ENCODE data around the gene KIF17.

KIF17 gene

DNA sequence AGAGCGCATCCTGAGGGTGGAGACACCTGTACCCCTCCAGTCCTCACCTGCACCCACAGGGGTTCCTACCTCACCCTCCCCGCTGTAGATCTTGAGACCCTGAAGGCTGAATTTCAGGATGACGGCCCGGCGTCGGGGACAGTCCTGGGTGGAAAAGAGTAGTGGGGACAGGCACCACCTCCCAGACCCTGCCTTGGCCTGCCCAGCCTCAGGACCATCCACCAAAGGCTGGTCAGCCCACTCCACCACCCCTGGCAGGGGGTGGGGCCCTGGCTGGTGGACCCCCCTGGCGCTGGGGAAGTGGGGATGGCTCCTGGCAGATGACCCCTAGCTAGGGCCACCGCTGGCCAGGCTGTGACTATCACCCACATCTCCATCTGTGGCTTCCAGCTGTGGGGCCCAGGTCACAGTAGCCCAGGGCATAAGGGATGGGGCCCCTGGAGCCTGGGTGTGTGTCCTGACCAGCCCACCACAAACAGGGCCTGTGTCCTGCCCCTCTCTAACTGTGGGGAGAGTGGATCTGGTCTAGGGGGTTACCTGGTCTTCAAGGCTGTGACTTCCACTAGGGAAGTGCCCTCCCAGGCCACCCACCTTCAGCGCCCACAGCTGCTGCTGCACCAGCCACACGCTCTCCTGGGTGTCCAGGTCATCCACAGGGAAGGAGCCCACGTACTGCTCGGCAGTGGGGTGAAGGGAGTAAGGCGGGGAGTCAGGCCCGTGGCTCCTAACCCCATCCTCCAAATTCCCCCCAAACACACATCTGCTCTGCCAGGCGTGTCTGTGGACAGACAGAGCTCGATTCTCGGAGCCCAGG, 9.3 kb upstream of the KIF17 start:
- H3K4me1 ChIP-seq (ENCODE audit: control insufficient read depth, insufficient read depth, low read length), result peaks cover 32% of the 10 kb centered on the region
- no peak overlapping the region for H3K27ac ChIP-seq (ENCODE audit: low read depth, low read length)
- no peaks in the 10 kb centered on the region for H3K36me3 ChIP-seq (ENCODE audit: control insufficient read depth, insufficient read depth, low read length)
- no peak overlapping the region for H3K9ac ChIP-seq (ENCODE audit: low read length)
- no peaks in the 10 kb centered on the region for H3K9me3 ChIP-seq (ENCODE audit: control insufficient read depth, insufficient read depth, low read depth, low read length)
- H3K27me3 ChIP-seq (ENCODE audit: control insufficient read depth, insufficient read depth, low read length), result peaks cover 30% of the 10 kb centered on the region
- peak overlapping the region; percentile 29; the same call in 1 of the 2 replicates for H3K4me3 ChIP-seq (ENCODE audit: low read depth, low read length)

DNA sequence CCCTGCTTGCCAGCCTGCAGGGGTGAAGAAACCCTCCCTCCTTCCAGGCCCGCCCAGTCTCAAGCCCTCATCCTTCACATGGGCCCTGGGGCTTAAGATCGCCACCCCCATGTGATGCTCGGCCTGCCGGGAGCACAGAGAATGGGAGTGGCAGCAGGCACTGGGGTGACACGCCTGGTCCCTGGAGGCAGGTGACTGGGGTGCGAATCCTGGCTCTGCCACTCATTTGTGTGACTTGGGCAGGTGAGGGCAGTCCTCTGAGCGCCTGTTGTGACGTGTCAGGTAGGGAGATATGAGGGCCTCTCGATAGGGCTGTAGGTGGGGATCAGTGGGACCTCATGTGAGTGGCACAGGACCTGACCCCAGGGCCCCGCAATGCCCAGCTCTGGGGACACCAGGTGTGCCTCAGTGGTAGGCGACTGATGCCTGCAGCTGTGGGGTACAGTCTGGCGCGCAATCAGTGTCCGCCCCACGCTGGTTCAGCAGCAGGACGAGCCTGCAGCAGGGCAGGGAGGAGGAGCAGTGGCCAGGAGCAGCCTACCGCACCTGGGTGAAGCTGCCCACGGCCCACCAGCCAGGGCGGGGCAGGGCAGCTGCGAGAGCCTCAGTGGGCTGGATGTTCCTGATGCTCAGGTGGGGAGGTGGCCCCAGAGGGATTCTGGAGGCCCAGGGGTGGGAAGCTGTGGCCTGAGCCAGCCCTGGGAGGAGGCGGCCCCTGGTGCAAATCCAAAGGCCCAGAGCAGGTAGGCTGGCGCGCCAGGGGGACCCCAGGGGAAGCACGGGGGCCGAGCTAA, 8.5 kb upstream of the KIF17 start:
- H3K36me3 ChIP-seq (ENCODE audit: control insufficient read depth, insufficient read depth, low read length), result no peaks in the 10 kb centered on the region
- peaks cover 25% of the 10 kb centered on the region for H3K27me3 ChIP-seq (ENCODE audit: control insufficient read depth, insufficient read depth, low read length)
- peaks cover 32% of the 10 kb centered on the region for H3K4me1 ChIP-seq (ENCODE audit: control insufficient read depth, insufficient read depth, low read length)
- H3K4me3 ChIP-seq (ENCODE audit: low read depth, low read length), result no peak overlapping the region
- no peak overlapping the region for H3K9ac ChIP-seq (ENCODE audit: low read length)
- no peaks in the 10 kb centered on the region for H3K9me3 ChIP-seq (ENCODE audit: control insufficient read depth, insufficient read depth, low read depth, low read length)
- no peak overlapping the region for H3K27ac ChIP-seq (ENCODE audit: low read depth, low read length)

DNA sequence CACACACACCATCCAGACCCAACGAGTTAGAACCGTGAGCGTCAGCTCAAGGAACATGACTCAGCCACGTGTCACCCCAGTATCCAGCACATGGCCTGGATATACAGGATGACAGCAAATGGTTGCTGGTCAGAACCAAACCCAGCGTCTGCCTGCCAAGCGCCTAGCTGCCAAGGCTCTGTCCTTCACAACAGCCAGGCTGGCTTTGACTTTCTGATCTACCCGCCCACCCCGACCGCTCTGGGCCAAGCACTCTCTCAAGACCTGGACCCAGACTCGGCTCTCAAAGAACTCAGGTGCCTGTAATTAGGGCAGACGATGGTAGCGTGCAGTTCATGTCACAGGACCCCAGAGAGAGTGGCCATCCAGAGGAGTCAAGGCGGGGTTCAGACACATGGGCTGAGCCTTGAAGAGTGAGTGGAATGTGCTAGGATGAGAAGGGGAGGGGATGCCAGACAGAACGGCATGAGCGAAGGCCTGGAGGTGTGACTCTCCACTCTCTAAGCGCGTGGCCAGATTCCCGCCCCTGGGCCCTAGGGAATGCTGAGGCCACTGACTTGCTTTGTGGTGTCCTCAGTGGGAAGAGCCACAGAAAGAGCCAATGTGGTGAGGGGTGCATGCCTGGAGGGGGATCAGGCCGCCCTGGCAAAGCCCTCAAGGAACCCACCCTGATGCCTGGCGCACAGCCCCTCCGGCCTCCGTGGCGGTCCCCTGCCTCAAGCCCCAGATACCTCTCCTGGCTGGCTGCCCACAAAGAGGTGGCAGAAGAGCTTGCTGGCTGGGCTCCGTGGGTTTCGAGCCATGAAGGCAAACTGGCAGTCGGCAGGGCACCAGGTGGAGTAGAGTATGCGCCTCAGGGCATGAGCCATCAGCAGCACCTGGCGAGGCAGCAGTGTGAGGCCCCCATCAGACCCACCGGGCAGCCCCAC, 7.6 kb upstream of the KIF17 start:
- no peaks in the 10 kb centered on the region for H3K9me3 ChIP-seq (ENCODE audit: control insufficient read depth, insufficient read depth, low read depth, low read length)
- peaks cover 30% of the 10 kb centered on the region for H3K4me1 ChIP-seq (ENCODE audit: control insufficient read depth, insufficient read depth, low read length)
- H3K27me3 ChIP-seq (ENCODE audit: control insufficient read depth, insufficient read depth, low read length), result peaks cover 16% of the 10 kb centered on the region
- no peak overlapping the region for H3K27ac ChIP-seq (ENCODE audit: low read depth, low read length)
- no peak overlapping the region for H3K9ac ChIP-seq (ENCODE audit: low read length)
- no peaks in the 10 kb centered on the region for H3K36me3 ChIP-seq (ENCODE audit: control insufficient read depth, insufficient read depth, low read length)
- H3K4me3 ChIP-seq (ENCODE audit: low read depth, low read length), result no peak overlapping the region

DNA sequence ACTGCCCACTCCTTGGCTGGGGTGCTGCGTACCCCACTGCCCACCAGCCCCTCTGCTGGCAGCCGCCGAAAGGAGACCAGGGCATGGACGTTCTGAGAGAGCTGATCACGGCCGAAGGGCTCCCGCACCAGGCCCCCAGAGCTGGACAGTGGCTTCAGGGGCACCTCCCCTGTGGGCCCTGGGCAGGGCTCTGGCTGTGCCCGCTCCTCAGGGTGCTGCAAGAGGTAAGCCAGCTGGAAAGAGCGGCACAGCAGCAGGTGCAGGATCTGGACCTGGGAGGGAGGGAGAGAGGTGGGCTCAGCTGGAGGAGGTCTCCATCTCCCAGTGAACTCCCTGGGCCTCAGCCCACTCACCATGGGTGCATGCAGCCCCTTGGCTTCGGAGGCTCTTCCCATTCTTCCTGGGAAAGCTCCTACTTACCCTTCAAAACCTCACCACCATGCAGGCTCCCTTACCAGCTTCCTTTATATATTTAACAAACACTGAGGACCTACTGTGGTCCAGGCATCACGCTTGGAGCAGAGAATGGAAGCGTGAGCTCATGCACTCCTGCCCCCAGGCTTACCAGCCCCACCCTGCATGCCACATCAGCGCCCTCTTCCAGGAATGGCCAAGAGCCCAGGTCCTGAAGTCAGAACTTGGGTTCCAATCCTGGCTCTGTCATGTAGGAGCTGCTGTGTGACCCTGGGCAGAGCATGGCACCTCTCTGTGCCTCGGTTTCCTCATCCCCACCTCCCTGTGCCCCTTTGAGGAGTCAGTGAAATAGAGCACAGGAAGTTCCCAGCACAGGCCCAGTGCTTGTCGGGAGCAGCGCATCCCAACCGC, 6.8 kb upstream of the KIF17 start:
- Histone ChIP-seq H3K27me3 (ENCODE audit: control insufficient read depth, insufficient read depth, low read length) (peaks cover 13% of the 10 kb centered on the region), H3K9me3 (ENCODE audit: control insufficient read depth, insufficient read depth, low read depth, low read length) (no peaks in the 10 kb centered on the region), H3K9ac (ENCODE audit: low read length) (no peak overlapping the region), H3K27ac (ENCODE audit: low read depth, low read length) (no peak overlapping the region), H3K36me3 (ENCODE audit: control insufficient read depth, insufficient read depth, low read length) (no peaks in the 10 kb centered on the region), H3K4me1 (ENCODE audit: control insufficient read depth, insufficient read depth, low read length) (peaks cover 21% of the 10 kb centered on the region), H3K4me3 (ENCODE audit: low read depth, low read length) (no peak overlapping the region)

DNA sequence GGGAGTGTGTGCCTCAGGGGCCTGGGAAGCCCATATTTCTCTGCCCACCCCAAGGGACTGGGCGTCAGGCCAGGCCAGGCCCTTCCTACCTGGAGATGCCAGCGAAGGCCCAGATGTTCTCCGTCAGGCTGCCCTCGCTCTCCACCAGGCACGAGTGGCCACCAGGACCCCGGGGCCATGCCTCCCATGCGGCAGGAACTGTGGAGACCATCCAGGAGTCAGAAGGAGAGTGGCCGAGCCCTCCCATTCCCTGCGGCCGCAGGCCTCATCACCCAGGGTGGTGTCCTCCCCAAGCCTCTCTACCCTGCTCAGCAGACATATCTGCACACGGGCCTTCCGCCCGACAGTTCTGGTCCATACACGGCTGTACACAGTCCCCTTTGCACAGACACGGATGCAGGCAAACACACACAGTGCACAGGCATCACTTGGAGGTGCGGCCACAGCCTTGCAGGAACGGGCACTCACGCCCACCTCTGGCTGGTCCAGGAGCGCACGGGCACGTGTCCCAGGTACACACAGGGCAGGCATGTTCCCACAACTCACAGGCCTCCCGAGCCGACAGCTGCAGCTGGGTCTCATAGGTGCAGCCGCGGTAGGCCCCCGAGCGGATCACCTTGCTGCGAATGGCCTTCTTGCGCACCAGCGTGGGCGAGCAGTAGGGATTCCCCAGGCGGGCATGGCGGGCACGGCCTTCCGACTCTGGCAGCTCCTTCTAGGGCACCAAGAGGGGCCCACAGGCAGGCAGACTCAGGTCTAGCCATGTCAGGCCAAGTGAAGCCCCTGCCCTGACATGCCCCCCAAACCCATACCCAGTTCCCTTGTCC, 5.9 kb upstream of the KIF17 start:
- H3K27ac ChIP-seq (ENCODE audit: low read depth, low read length), result no peak overlapping the region
- H3K27me3 ChIP-seq (ENCODE audit: control insufficient read depth, insufficient read depth, low read length), result peaks cover 14% of the 10 kb centered on the region
- no peak overlapping the region for H3K9ac ChIP-seq (ENCODE audit: low read length)
- H3K36me3 ChIP-seq (ENCODE audit: control insufficient read depth, insufficient read depth, low read length), result no peaks in the 10 kb centered on the region
- no peaks in the 10 kb centered on the region for H3K9me3 ChIP-seq (ENCODE audit: control insufficient read depth, insufficient read depth, low read depth, low read length)
- no peak overlapping the region for H3K4me3 ChIP-seq (ENCODE audit: low read depth, low read length)
- peaks cover 15% of the 10 kb centered on the region for H3K4me1 ChIP-seq (ENCODE audit: control insufficient read depth, insufficient read depth, low read length)

DNA sequence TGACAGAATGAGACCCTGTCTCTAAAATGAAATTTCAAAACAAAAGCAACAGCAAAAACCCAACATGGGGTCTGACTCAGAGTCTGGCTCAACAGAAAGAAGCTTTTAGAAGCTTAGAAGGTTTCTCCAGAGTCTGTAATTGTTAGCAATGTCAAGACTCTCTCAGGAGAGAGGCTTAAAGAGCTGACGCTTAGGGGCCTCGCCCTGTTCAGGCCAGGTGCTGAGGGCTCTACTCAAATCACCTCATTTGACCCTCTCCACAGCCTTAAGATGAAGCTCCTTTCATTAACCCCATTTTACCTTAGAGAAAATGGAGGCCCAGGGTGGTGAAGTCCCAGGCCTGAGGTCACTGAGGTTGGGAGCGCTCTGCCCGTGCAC, 5.3 kb upstream of the KIF17 start:
- peaks cover 20% of the 10 kb centered on the region for H3K27me3 ChIP-seq (ENCODE audit: control insufficient read depth, insufficient read depth, low read length)
- H3K9me3 ChIP-seq (ENCODE audit: control insufficient read depth, insufficient read depth, low read depth, low read length), result no peaks in the 10 kb centered on the region
- H3K4me3 ChIP-seq (ENCODE audit: low read depth, low read length), result no peak overlapping the region
- H3K4me1 ChIP-seq (ENCODE audit: control insufficient read depth, insufficient read depth, low read length), result peaks cover 10% of the 10 kb centered on the region
- H3K27ac ChIP-seq (ENCODE audit: low read depth, low read length), result no peak overlapping the region
- H3K36me3 ChIP-seq (ENCODE audit: control insufficient read depth, insufficient read depth, low read length), result no peaks in the 10 kb centered on the region
- H3K9ac ChIP-seq (ENCODE audit: low read length), result no peak overlapping the region

DNA sequence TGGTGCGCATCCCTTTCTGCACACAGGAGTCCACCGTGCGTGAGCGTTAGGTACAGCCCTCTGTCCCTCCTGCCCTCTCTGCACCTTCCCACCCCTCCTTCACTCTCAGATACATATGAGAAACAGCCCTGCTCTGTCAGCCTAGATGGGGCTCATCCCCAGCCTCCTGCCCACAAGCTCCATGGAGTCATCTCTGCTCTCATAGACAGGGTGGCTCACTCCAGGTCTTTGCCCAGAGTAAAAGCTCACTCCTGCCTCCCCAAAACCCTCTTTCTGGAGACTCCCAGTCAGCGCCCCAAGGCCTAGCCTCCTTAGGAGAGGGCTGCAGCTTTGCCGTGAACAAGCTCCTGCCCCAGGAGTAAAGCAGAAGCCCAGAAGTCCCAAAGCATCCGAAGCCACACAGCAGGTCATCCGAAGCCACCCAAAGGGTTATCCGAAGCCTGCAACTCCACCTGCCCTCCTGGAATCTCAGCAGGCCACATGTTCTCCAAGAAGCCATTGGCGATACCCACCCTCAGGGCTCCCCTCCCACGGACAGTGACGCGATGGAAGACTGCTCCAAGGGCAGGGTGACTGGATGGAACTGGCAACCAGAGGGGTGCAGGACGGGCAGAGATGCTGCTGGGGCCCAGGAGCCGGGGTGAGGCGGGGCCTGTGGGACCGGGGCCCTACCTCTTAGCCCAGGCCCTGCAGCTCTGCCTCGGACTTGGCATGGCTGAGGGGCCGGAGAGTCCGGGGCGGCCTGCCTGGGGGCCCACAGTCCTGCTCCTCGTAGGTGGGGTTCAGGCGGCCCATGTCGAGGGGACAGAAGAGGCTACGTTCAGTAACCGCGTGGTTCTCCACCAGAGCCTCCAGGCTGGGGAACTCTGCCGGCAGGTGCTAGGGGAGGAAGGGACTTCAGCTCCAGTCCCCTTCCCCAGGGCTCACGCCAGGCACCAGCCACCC, 3.6 kb upstream of the KIF17 start:
- Histone ChIP-seq H3K27ac (ENCODE audit: low read depth, low read length) (no peak overlapping the region), H3K4me3 (ENCODE audit: low read depth, low read length) (no peak overlapping the region), H3K4me1 (ENCODE audit: control insufficient read depth, insufficient read depth, low read length) (peaks cover 2% of the 10 kb centered on the region; the same call in 1 of the 2 replicates), H3K9me3 (ENCODE audit: control insufficient read depth, insufficient read depth, low read depth, low read length) (no peaks in the 10 kb centered on the region), H3K36me3 (ENCODE audit: control insufficient read depth, insufficient read depth, low read length) (no peaks in the 10 kb centered on the region), H3K27me3 (ENCODE audit: control insufficient read depth, insufficient read depth, low read length) (peaks cover 33% of the 10 kb centered on the region), H3K9ac (ENCODE audit: low read length) (no peak overlapping the region)

DNA sequence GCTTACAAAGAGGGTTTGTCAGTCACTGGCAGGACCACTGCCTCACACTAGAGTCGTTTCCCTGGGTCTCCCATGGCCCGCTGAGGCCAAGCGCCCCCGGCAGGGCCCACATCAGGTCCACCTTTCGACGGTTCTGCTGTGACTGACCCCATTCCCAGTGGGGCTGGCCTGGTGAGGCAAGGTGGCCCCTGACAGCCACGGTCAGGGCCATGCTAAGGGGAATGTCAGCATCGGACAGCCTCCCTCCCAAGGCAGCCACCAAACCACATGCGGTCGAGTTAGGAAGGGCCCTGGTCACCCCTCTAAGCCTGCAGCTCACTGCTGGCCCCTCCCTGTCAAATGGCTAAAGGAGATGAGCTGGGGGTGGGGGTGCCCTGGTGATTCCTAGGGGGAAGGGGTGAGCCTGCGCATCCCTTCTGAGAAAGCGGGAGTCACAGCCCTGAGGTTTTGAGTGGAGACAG, 2.9 kb upstream of the KIF17 start:
- no peaks in the 10 kb centered on the region for H3K9me3 ChIP-seq (ENCODE audit: control insufficient read depth, insufficient read depth, low read depth, low read length)
- H3K4me1 ChIP-seq (ENCODE audit: control insufficient read depth, insufficient read depth, low read length), result peaks cover 2% of the 10 kb centered on the region; the same call in 1 of the 2 replicates
- H3K36me3 ChIP-seq (ENCODE audit: control insufficient read depth, insufficient read depth, low read length), result no peaks in the 10 kb centered on the region
- no peak overlapping the region for H3K9ac ChIP-seq (ENCODE audit: low read length)
- H3K4me3 ChIP-seq (ENCODE audit: low read depth, low read length), result no peak overlapping the region
- no peak overlapping the region for H3K27ac ChIP-seq (ENCODE audit: low read depth, low read length)
- peaks cover 34% of the 10 kb centered on the region for H3K27me3 ChIP-seq (ENCODE audit: control insufficient read depth, insufficient read depth, low read length)

Measured in HUES6 (cell line).